ENCODE data around the gene KIAA1671. TPM values are rescaled to one million over a fixed set of nuclear protein-coding genes. Genes with fewer than 3 reads are reported as not detected.

KIAA1671 gene
- total RNA-seq, 1 experiment from 2014 or later = 68.1 TPM

- BruUV-seq (replicated peaks) = no TSS peak
- H3K27me3 Mint-ChIP-seq (ENCODE audit: insufficient read depth, unreplicated experiment) = no peaks in the 10 kb centered on the region
- intact Hi-C loops (cut with micrococcal nuclease) = no loop called here
- ChIA-PET CTCF (interaction anchor here (0.6 to 4.0 kb wide), 3 partner anchors 10 to 1247 kb away, joined by 4 to 17 read pairs (median 6); no protein-coding TSS in a partner anchor), POLR2A (no interaction called here)
- TF ChIP-seq, protein P1, sequence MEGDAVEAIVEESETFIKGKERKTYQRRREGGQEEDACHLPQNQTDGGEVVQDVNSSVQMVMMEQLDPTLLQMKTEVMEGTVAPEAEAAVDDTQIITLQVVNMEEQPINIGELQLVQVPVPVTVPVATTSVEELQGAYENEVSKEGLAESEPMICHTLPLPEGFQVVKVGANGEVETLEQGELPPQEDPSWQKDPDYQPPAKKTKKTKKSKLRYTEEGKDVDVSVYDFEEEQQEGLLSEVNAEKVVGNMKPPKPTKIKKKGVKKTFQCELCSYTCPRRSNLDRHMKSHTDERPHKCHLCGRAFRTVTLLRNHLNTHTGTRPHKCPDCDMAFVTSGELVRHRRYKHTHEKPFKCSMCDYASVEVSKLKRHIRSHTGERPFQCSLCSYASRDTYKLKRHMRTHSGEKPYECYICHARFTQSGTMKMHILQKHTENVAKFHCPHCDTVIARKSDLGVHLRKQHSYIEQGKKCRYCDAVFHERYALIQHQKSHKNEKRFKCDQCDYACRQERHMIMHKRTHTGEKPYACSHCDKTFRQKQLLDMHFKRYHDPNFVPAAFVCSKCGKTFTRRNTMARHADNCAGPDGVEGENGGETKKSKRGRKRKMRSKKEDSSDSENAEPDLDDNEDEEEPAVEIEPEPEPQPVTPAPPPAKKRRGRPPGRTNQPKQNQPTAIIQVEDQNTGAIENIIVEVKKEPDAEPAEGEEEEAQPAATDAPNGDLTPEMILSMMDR (IDR thresholded peaks at IDR 0.05; ENCODE audit: unreplicated experiment) = no peak
- no peak overlapping the region for H3K4me3 Mint-ChIP-seq (ENCODE audit: unreplicated experiment)
- DNase-seq (ENCODE audit: unreplicated experiment) = no peak
- no peaks in the 10 kb centered on the region for H3K9me3 Mint-ChIP-seq (ENCODE audit: unreplicated experiment)
- H3K27ac Mint-ChIP-seq (ENCODE audit: low read depth, unreplicated experiment) = no peak overlapping the region
- peaks cover 96% of the 10 kb centered on the region for H3K36me3 Mint-ChIP-seq (ENCODE audit: insufficient read depth, unreplicated experiment)
- H3K4me1 Mint-ChIP-seq (ENCODE audit: insufficient read depth, unreplicated experiment) = no peaks in the 10 kb centered on the region
These were observed 239.9 kb downstream of the KIAA1671 start for GRCh38 chr22:25192406-25192805.

GRCh38 chr22:25193130-25193529, 240.6 kb downstream of the KIAA1671 start:
- intact Hi-C loops (cut with micrococcal nuclease) = no loop called here

GRCh38 chr22:25193548-25193947, 241.0 kb downstream of the KIAA1671 start:
- no peaks in the 10 kb centered on the region for H3K27me3 Mint-ChIP-seq (ENCODE audit: insufficient read depth, unreplicated experiment)
- no peaks in the 10 kb centered on the region for H3K9me3 Mint-ChIP-seq (ENCODE audit: unreplicated experiment)
- ChIA-PET POLR2A (interaction anchor here (0.6 kb wide), 1 partner anchor 554 kb away, joined by 3 read pairs; no protein-coding TSS in a partner anchor), CTCF (interaction anchor here (4.0 kb wide), 1 partner anchor 9 kb away, joined by 17 read pairs; no protein-coding TSS in a partner anchor)
- intact Hi-C loops (cut with micrococcal nuclease) = no loop called here
- H3K4me3 Mint-ChIP-seq (ENCODE audit: unreplicated experiment) = no peak overlapping the region
- H3K27ac Mint-ChIP-seq (ENCODE audit: low read depth, unreplicated experiment) = no peak overlapping the region
- H3K4me1 Mint-ChIP-seq (ENCODE audit: insufficient read depth, unreplicated experiment) = no peaks in the 10 kb centered on the region
- TF ChIP-seq, protein P1 (IDR thresholded peaks at IDR 0.05; ENCODE audit: unreplicated experiment) = no peak
- BruUV-seq (replicated peaks) = no TSS peak
- H3K36me3 Mint-ChIP-seq (ENCODE audit: insufficient read depth, unreplicated experiment) = peaks cover 87% of the 10 kb centered on the region
- no peak for DNase-seq (ENCODE audit: unreplicated experiment)

More at GRCh38 chr22:25193130-25193529, 240.6 kb downstream of the KIAA1671 start:
- TF ChIP-seq, protein P1 (IDR thresholded peaks at IDR 0.05; ENCODE audit: unreplicated experiment) = no peak
- DNase-seq (ENCODE audit: unreplicated experiment) = no peak
- POLR2A ChIA-PET = no interaction called here
- no peak overlapping the region for H3K27ac Mint-ChIP-seq (ENCODE audit: low read depth, unreplicated experiment)
- CTCF ChIA-PET = interaction anchor here (0.6 to 4.0 kb wide), 2 partner anchors 10 to 67 kb away, joined by 4 to 17 read pairs; no protein-coding TSS in a partner anchor
- no TSS peak for BruUV-seq (replicated peaks)
- peaks cover 91% of the 10 kb centered on the region for H3K36me3 Mint-ChIP-seq (ENCODE audit: insufficient read depth, unreplicated experiment)
- no peaks in the 10 kb centered on the region for H3K9me3 Mint-ChIP-seq (ENCODE audit: unreplicated experiment)
- H3K27me3 Mint-ChIP-seq (ENCODE audit: insufficient read depth, unreplicated experiment) = no peaks in the 10 kb centered on the region
- no peak overlapping the region for H3K4me3 Mint-ChIP-seq (ENCODE audit: unreplicated experiment)
- no peaks in the 10 kb centered on the region for H3K4me1 Mint-ChIP-seq (ENCODE audit: insufficient read depth, unreplicated experiment)

DNA sequence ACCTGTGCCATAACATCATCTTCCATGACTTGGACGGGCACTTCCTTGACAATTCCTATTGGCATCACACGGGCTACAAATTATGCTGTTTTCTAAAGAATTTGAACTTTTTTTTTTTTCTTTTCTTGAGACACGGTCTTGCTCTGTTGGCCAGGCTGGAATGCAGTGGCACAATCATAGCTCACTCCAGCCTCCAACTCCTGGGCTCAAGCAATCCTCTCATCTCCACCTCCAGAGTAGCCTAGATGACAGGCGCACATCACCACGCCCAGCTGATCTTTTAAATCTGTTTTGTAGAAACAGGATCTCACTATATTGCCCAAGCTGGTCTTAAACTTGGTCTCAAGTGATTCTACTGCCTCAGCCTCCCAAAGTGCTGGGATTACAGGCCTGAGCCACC, 243.8 kb downstream of the KIAA1671 start:
- Mint-ChIP-seq H3K27me3 (ENCODE audit: insufficient read depth, unreplicated experiment) (no peaks in the 10 kb centered on the region), H3K27ac (ENCODE audit: low read depth, unreplicated experiment) (no peak overlapping the region), H3K36me3 (ENCODE audit: insufficient read depth, unreplicated experiment) (peaks cover 67% of the 10 kb centered on the region), H3K4me1 (ENCODE audit: insufficient read depth, unreplicated experiment) (no peaks in the 10 kb centered on the region), H3K9me3 (ENCODE audit: unreplicated experiment) (no peaks in the 10 kb centered on the region), H3K4me3 (ENCODE audit: unreplicated experiment) (no peak overlapping the region)
- ChIA-PET POLR2A (no interaction called here), CTCF (interaction anchor here (0.7 to 1.7 kb wide), 3 partner anchors 10 to 1162 kb away, joined by 3 to 5 read pairs (median 5); no protein-coding TSS in a partner anchor)
- intact Hi-C loops (cut with micrococcal nuclease) = no loop called here
- TF ChIP-seq, protein P1 (IDR thresholded peaks at IDR 0.05; ENCODE audit: unreplicated experiment) = no peak
- DNase-seq (ENCODE audit: unreplicated experiment) = no peak
- no TSS peak for BruUV-seq (replicated peaks)

All from MCF 10A (cell line).